ENCODE results near the gene SIGMAR1.
A peak's percentile ranks its signal among the peaks of the same experiment; 100 is the strongest.

The SIGMAR1 gene

GRCh38 chr9:34664281-34665066 is 26.9 kb upstream of the SIGMAR1 start:
- TF ChIP-seq CTCF (IDR thresholded peaks at IDR 0.05; ENCODE audit: borderline replicate concordance, insufficient read depth, low read depth, low read length), result peak; percentile 98
- H3K4me3 ChIP-seq (ENCODE audit: low read depth, low read length), result peak overlapping the region; percentile 23

GRCh38 chr9:34663303-34663605 is 25.7 kb upstream of the SIGMAR1 start:
- TF ChIP-seq CTCF (IDR thresholded peaks at IDR 0.05; ENCODE audit: borderline replicate concordance, insufficient read depth, low read depth, low read length), result no peak

GRCh38 chr9:34662526-34663302 is 25.1 kb upstream of the SIGMAR1 start, which contains the start of gene CCL27:
Gene CCL27 (minus strand): TSS chr9:34662657. CDS start chr9:34662633, 24 bp downstream.
- no peak for TF ChIP-seq CTCF (IDR thresholded peaks at IDR 0.05; ENCODE audit: borderline replicate concordance, insufficient read depth, low read depth, low read length)

More at GRCh38 chr9:34663303-34663605, 25.7 kb upstream of the SIGMAR1 start:
- no peak overlapping the region for H3K4me3 ChIP-seq (ENCODE audit: low read depth, low read length)

GRCh38 chr9:34659592-34660253 is 22.1 kb upstream of the SIGMAR1 start:
- TF ChIP-seq CTCF (IDR thresholded peaks at IDR 0.05; ENCODE audit: borderline replicate concordance, insufficient read depth, low read depth, low read length), result no peak
- no peak overlapping the region for H3K4me3 ChIP-seq (ENCODE audit: low read depth, low read length)

More at GRCh38 chr9:34662526-34663302, 25.1 kb upstream of the SIGMAR1 start, which contains the start of gene CCL27:
- no peak within 1 kb of the TSS for H3K4me3 ChIP-seq (ENCODE audit: low read depth, low read length)

- no peak overlapping the region for H3K4me3 ChIP-seq (ENCODE audit: low read depth, low read length)
- no peak for TF ChIP-seq CTCF (IDR thresholded peaks at IDR 0.05; ENCODE audit: borderline replicate concordance, insufficient read depth, low read depth, low read length)
Observed at GRCh38 chr9:34658461-34658860, 20.9 kb upstream of the SIGMAR1 start.

GRCh38 chr9:34656992-34657391 is 19.4 kb upstream of the SIGMAR1 start:
- TF ChIP-seq CTCF (IDR thresholded peaks at IDR 0.05; ENCODE audit: borderline replicate concordance, insufficient read depth, low read depth, low read length), result no peak
- H3K4me3 ChIP-seq (ENCODE audit: low read depth, low read length), result no peak overlapping the region

Measured in GM12875 (cell line).